Activated CD4-positive, alpha-beta T cell treated with anti-CD3 and anti-CD28 coated beads, Interleukin-2, amount 50 U/mL, for 48 hours (primary cell): ENCODE data around the gene KRTAP10-3.

Experiments
- DNase-seq, 2 experiments: peaks; one replicate each; pipeline ENCODE4 v3.0.0-alpha.2; 2020

The KRTAP10-3 gene

GRCh38 chr21:44514746-44515358, 43.7 kb downstream of the KRTAP10-3 start:
- no peak for DNase-seq

DNA sequence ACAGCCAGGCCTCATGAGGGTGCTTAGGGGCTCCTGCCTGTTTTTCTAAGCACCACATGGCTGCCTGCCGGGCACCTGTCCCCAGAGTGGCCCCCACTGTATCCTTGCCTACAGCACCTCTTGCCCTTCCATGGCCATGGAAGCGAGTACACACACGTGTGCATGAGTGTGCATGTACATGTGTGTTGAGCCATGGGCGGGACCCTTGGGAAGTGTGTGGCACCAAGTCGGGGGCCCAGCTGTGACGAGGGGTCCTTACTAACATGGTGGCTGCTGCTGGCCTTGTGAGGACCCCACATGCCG, 44.4 kb downstream of the KRTAP10-3 start:
- no peak for DNase-seq

GRCh38 chr21:44513389-44514217, 45.0 kb downstream of the KRTAP10-3 start:
- DNase-seq, result no peak

- no peak for DNase-seq
Measured at GRCh38 chr21:44512496-44513388, 45.9 kb downstream of the KRTAP10-3 start.

- no peak for DNase-seq
Measured at GRCh38 chr21:44511938-44512275, 46.7 kb downstream of the KRTAP10-3 start.

- DNase-seq, result no peak
Measured at GRCh38 chr21:44511219-44511937, 47.2 kb downstream of the KRTAP10-3 start.

GRCh38 chr21:44510508-44511218, 47.9 kb downstream of the KRTAP10-3 start:
- DNase-seq, result peak; percentile 75 to 78

GRCh38 chr21:44510109-44510507, 48.5 kb downstream of the KRTAP10-3 start:
- DNase-seq, result no peak

DNA sequence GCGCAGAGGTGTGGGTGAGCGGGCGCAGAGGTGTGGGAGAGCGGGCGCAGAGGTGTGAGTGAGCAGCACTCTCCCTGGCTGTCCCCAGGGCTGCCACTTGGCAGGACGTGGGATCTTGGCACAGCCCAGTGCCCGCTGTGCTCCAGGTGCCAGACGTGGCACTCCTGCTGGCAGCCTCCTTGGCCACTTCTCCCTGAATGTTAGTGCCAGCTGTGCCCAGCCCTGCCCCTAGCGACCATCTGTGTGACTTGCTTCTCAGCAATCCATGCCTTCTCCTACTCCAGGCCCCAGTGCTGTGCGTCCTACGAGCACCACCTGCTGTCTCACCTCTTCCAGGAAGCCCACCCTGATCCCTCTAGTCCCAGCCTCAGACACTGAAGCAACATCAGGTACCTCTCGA, 49.1 kb downstream of the KRTAP10-3 start:
- no peak for DNase-seq

DNA sequence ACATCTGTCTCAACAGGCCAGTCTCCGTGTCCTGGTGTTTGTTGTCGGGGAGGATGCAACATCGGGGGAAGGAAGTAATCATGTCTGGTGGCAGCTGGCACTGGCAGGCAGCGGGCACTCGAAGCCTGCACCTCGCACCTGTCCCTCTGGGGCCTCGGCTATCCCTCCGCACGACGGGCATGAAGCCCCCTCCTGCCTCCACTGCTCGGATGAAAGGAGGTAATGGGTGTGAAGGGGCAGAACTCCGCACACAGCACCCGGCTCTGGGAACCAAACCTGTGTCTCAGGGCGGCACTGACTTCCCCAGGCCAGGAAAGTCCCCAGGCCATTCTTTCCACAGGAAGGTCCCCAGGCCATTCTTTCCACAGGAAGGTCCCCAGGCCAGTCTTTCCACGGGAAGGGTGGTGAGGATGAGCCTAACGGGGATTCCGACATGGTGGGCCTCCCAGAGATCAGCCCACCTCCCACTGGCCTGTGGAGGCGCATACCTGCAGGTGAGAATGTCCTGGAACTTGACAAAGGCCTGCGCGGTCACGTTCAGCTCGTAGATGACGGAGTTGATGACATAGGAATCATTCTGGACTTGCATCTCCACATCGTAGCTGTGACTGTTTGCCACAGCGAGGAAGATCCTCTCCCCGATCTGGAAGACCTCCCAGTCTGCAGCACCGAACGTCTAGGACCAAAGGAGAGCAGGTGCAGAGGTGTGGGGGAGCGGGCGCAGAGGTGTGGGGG, 49.7 kb downstream of the KRTAP10-3 start:
- DNase-seq, result no peak

- no peak for DNase-seq
Measured at GRCh38 chr21:44508426-44508710, 50.2 kb downstream of the KRTAP10-3 start.
